Neural progenitor cell (in vitro differentiated cells): ENCODE measurements around the gene PABPC3. TPM values are rescaled to one million over a fixed set of nuclear protein-coding genes. Genes with fewer than 3 reads are reported as not detected.
A peak's percentile ranks its signal among the peaks of the same experiment; 100 is the strongest.

Experiments used
- DNase-seq: peaks from one replicate; pipeline ENCODE4 v3.0.0-alpha.2; 2016; ENCODE audit warnings: low spot score
- H2AFZ ChIP-seq: fragments of 200-600 bp; sonication (generic); replicated peaks from 2 replicates; pipeline ENCODE4 v1.6.1; 2016; ENCODE audit warnings: antibody characterized with exemption
- H3F3A ChIP-seq: fragments of 200-600 bp; sonication (generic); 2 replicates; pipeline ENCODE4 v1.6.1; 2016; ENCODE audit warnings: antibody characterized with exemption, low read depth
- H3K27ac ChIP-seq: fragments of 200-600 bp; sonication (generic); 2 replicates; pipeline ENCODE4 v1.5.1; 2016; ENCODE audit warnings: mild to moderate bottlenecking
- H3K27me3 ChIP-seq: fragments of 200-600 bp; sonication (generic); 2 replicates; pipeline ENCODE4 v1.6.1; 2016; ENCODE audit warnings: mild to moderate bottlenecking, moderate library complexity
- H3K36me3 ChIP-seq: fragments of 200-600 bp; sonication (generic); 2 replicates; pipeline ENCODE4 v1.5.1; 2016
- H3K4me1 ChIP-seq: fragments of 200-600 bp; sonication (generic); 2 replicates; pipeline ENCODE4 v1.6.1; 2016; ENCODE audit warnings: mixed run types
- H3K4me2 ChIP-seq: fragments of 200-600 bp; sonication (generic); 2 replicates; pipeline ENCODE4 v1.6.1; 2016
- H3K4me3 ChIP-seq: fragments of 200-600 bp; sonication (generic); 2 replicates; pipeline ENCODE4 v1.5.1; 2016
- H3K79me2 ChIP-seq: fragments of 200-600 bp; sonication (generic); 2 replicates; pipeline ENCODE4 v1.6.1; 2016; ENCODE audit warnings: low read depth
- H3K9ac ChIP-seq: fragments of 200-600 bp; sonication (generic); 2 replicates; pipeline ENCODE4 v1.6.1; 2016
- H3K9me3 ChIP-seq: fragments of 200-600 bp; sonication (generic); 2 replicates; pipeline ENCODE4 v1.5.1; 2016; ENCODE audit warnings: low read depth
- H4K20me1 ChIP-seq: fragments of 200-600 bp; sonication (generic); 2 replicates; pipeline ENCODE4 v1.6.1; 2016; ENCODE audit warnings: low read depth
- H3K27ac Mint-ChIP-seq: 3 replicates; pipeline ENCODE4 v1.8.0; 2021; ENCODE audit warnings: mixed read lengths
- H3K27me3 Mint-ChIP-seq: 2 replicates; pipeline ENCODE4 v1.8.0; 2022; ENCODE audit warnings: low read depth, mild to moderate bottlenecking, inconsistent platforms, moderate library complexity, mixed read lengths; ENCODE audit not compliant: insufficient read depth
- H3K36me3 Mint-ChIP-seq: 3 replicates; pipeline ENCODE4 v1.8.0; 2021; ENCODE audit warnings: mixed read lengths
- H3K4me1 Mint-ChIP-seq: 3 replicates; pipeline ENCODE4 v1.8.0; 2021; ENCODE audit warnings: mixed read lengths
- H3K4me3 Mint-ChIP-seq: 3 replicates; pipeline ENCODE4 v1.8.0; 2021; ENCODE audit warnings: mild to moderate bottlenecking, moderate library complexity, mixed read lengths
- H3K9me3 Mint-ChIP-seq: 3 replicates; pipeline ENCODE4 v1.8.0; 2020; ENCODE audit warnings: mixed read lengths
- EZH2 ChIP-seq: fragments of 200-600 bp; sonication (generic); IDR thresholded peaks from 2 replicates; pipeline ENCODE4 v1.6.1; 2017; ENCODE audit warnings: antibody characterized with exemption, mild to moderate bottlenecking, moderate library complexity
- EZH2phosphoT487 ChIP-seq: fragments of 200-600 bp; sonication (generic); IDR thresholded peaks from 2 replicates; pipeline ENCODE4 v1.6.1; 2017; ENCODE audit warnings: antibody characterized with exemption
- total RNA-seq: library from RNA; depleted of rRNA; stranded (reverse); fragments of >200 nt; gene quantifications from 2 replicates; pipeline ENCODE4 v1.2.3, GENCODE V29; 2015; ENCODE audit warnings: low replicate concordance
- TF ChIP-seq, protein P1 (sequence below): fragments of 200-600 bp; sonication (generic); IDR thresholded peaks from 2 replicates; pipeline ENCODE4 v1.5.1; 2017; ENCODE audit warnings: antibody characterized with exemption, mild to moderate bottlenecking

PABPC3 gene
- total RNA-seq, 1 donor from 2014 or later, result 0.17 TPM

DNA sequence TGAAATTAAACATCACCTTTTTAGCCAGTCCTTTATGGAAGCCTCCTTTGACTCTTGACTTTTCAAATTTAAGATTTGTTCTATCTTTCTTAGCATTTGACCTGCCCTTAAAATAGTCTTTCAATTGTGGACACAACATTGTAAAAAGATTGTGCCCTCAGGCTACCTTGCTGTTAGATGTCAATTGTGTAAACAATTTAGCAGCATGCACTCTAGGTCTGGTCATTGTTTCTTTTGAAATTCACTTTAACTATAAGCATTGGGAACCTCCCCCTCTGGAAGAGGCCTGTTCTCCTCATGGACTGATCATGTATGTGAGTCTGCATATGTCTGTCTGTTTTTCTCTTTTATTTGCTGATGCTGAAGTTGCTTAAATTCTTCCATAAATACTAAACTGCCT lies 31.5 kb upstream of the PABPC3 start:
- Histone ChIP-seq H3K4me2 (no peak overlapping the region), H4K20me1 (no peaks in the 10 kb centered on the region), H3K4me1 (no peaks in the 10 kb centered on the region), H3K4me3 (no peak overlapping the region), H3K79me2 (no peaks in the 10 kb centered on the region), H2AFZ (no peak overlapping the region), H3K27me3 (no peaks in the 10 kb centered on the region), H3K27ac (no peak overlapping the region), H3K9me3 (no peaks in the 10 kb centered on the region), H3F3A (no peaks in the 10 kb centered on the region), H3K9ac (no peak overlapping the region), H3K36me3 (no peaks in the 10 kb centered on the region)
- Mint-ChIP-seq H3K4me1 (peaks cover 6% of the 10 kb centered on the region), H3K9me3 (peaks cover 5% of the 10 kb centered on the region), H3K36me3 (no peaks in the 10 kb centered on the region), H3K27me3 (peaks cover 9% of the 10 kb centered on the region), H3K4me3 (no peak overlapping the region), H3K27ac (no peak overlapping the region)
- DNase-seq, result no peak
- TF ChIP-seq EZH2 (no peak), EZH2phosphoT487 (no peak)
- TF ChIP-seq, protein P1, sequence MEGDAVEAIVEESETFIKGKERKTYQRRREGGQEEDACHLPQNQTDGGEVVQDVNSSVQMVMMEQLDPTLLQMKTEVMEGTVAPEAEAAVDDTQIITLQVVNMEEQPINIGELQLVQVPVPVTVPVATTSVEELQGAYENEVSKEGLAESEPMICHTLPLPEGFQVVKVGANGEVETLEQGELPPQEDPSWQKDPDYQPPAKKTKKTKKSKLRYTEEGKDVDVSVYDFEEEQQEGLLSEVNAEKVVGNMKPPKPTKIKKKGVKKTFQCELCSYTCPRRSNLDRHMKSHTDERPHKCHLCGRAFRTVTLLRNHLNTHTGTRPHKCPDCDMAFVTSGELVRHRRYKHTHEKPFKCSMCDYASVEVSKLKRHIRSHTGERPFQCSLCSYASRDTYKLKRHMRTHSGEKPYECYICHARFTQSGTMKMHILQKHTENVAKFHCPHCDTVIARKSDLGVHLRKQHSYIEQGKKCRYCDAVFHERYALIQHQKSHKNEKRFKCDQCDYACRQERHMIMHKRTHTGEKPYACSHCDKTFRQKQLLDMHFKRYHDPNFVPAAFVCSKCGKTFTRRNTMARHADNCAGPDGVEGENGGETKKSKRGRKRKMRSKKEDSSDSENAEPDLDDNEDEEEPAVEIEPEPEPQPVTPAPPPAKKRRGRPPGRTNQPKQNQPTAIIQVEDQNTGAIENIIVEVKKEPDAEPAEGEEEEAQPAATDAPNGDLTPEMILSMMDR, result no peak

DNA sequence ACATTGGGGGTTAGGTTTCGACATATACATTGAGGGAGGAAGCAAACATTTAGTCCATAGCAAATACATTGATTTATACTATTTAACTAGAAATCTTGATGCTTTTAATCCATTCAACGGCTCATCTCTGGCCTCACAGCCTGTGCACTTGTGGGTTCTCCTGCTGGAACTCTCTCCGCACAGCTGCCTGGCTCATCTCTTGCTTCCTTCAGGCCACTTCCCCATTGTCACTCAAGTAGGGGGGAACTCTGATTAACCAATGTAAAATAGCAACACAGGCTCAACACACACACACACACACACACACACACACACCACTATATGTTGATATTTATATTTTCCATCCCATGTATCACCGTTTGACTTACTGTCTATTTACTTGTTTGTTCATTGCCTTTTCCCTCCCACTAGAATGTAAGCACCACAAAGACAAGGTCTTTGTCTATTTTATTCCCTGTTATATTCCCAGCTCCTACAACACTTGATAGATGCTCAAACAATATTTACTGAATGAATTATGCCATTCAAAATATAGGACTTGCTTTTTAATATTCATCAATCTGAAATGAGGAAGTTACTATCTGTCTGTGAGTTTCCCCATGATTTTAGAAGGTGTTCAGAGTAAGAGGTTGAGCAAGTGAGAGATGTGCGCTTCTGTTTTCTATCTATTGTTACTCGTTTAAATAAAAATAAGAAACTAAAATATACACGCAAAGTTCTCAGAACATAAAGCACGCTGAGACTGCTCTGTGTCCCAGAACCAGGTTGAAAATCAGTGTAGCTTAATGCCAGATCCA lies 29.8 kb upstream of the PABPC3 start:
- Histone ChIP-seq H3K9ac (no peak overlapping the region), H3K4me1 (peaks cover 2% of the 10 kb centered on the region), H3K4me2 (no peak overlapping the region), H3K79me2 (no peaks in the 10 kb centered on the region), H3K27me3 (no peaks in the 10 kb centered on the region), H3K9me3 (no peaks in the 10 kb centered on the region), H3K27ac (no peak overlapping the region), H3K4me3 (no peak overlapping the region), H3K36me3 (no peaks in the 10 kb centered on the region), H3F3A (no peaks in the 10 kb centered on the region), H2AFZ (no peak overlapping the region), H4K20me1 (no peaks in the 10 kb centered on the region)
- Mint-ChIP-seq H3K4me1 (peaks cover 11% of the 10 kb centered on the region), H3K4me3 (no peak overlapping the region), H3K27ac (no peak overlapping the region), H3K27me3 (peaks cover 9% of the 10 kb centered on the region), H3K9me3 (peaks cover 3% of the 10 kb centered on the region), H3K36me3 (no peaks in the 10 kb centered on the region)
- DNase-seq, result no peak
- TF ChIP-seq EZH2phosphoT487 (no peak), EZH2 (no peak)
- TF ChIP-seq, protein P1, result no peak

DNA sequence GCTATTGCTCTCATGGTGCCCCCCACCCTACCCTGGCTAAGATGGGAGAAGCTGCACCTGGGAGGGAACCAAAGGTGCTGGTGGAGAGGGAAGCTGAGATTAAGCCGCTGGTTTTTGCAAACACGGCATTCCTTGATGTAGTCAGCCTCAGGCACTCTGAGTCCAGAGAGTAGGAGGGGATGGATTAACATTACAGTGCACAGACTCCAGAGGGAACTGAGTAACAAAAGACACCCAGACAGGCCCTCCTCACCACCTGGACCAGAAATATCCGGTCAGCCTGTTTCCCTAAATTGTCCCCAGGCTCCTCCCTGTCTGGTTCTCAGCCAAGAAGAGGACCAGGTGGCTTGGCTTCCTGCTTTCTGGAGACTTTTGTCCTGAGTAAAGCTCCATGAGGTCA lies 28.9 kb upstream of the PABPC3 start:
- Mint-ChIP-seq H3K27ac (no peak overlapping the region), H3K36me3 (no peaks in the 10 kb centered on the region), H3K9me3 (peaks cover 3% of the 10 kb centered on the region), H3K4me1 (peaks cover 11% of the 10 kb centered on the region), H3K4me3 (no peak overlapping the region), H3K27me3 (peaks cover 9% of the 10 kb centered on the region)
- DNase-seq, result peak; percentile 23
- Histone ChIP-seq H3K4me1 (peaks cover 2% of the 10 kb centered on the region), H3K4me2 (no peak overlapping the region), H3K36me3 (no peaks in the 10 kb centered on the region), H3K9me3 (no peaks in the 10 kb centered on the region), H3K4me3 (no peak overlapping the region), H3K79me2 (no peaks in the 10 kb centered on the region), H3K9ac (no peak overlapping the region), H3K27me3 (no peaks in the 10 kb centered on the region), H2AFZ (peak overlapping the region; percentile 71), H4K20me1 (no peaks in the 10 kb centered on the region), H3K27ac (no peak overlapping the region), H3F3A (no peaks in the 10 kb centered on the region)
- TF ChIP-seq, protein P1, result no peak
- no peak for TF ChIP-seq EZH2phosphoT487
- no peak for TF ChIP-seq EZH2
